HG02678 (cell line): ENCODE data around the gene LRBA.
"Not testable (repeated sequence)": the region's sequence is repeated elsewhere in the genome, so short reads cannot be mapped to it uniquely, and the experiment has no call there.

Experiments
- ATAC-seq: cut with Tn5 transposase; IDR thresholded peaks from one replicate; pipeline ENCODE4 v1.9.1; 2021; ENCODE audit warnings: mild to moderate bottlenecking, moderate library complexity; ENCODE audit not compliant: unreplicated experiment

Gene LRBA

DNA sequence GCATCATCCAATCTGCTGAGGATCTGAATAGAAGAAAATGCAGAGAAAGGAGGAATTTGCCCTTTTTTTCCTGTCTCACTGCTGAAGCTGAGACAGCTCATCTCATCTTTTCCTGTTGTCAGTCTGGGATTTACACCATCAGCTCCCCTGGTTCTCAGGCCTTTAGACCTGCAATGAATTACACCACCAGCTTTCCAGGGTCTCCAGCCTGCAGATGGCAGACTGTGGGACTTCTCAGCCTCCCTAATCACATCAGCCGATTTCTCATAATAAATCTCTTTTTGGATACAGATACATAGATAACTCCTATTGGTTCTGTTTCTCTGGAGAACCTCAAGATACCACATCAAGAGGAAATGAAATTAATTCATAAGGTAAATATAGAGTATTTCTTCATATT is 567.7 kb downstream of the LRBA start:
- no peak for ATAC-seq

DNA sequence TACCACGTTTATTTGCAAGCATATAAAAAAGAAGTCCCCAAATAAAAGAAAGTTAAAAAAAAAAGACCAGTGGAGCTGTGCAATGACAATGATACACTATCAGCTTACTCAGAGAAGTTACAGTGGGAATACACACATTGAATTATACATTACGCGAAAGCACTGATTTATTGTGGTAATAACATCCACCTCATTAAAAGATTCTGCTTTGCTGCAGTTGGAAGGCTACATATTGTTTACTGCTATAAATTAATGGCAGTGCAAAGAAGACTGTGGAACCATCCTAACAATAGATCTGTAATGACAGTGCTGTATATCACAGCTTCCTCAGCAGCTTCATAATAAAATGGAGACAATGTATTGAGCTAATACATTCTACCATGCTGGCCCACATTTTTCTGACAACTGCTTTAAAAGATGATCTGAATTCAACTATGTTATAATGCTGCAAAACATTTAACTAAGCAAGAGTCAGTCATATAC is 575.6 kb downstream of the LRBA start:
- ATAC-seq: no peak

DNA sequence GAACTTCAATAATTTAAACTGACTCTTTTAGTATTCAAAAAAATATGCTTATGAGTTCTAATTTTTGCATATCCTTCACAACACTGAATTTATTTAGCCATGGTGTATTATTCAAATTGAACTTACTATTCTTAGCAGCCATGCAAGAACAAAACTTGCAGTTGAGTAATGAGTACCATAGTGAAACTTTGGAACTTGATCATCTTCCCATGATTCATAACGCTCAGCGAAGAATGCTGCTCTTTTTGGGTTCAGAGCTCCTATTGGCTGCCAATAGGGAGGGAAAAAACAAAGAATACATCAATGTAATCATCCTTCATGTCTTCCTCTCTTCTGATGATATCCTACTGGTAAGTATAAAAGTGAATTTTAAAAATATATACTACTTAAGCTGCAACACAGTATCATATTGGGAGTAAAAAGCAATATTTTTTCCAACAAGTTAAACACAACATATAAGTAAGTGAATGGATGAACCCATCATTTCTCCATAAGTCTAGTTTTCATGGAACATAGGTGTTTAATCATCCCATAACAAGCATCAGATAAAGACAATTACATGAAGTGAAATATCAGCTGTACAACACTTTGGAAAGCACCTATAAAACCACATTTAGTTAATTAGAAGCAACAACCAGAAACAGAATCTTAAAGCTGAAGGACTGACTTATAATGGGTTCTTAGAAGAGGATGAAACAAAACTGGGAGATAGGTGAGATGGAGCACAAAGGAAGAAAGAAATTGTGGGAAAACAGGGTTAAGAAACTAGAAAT is 578.3 kb downstream of the LRBA start:
- no peak for ATAC-seq

DNA sequence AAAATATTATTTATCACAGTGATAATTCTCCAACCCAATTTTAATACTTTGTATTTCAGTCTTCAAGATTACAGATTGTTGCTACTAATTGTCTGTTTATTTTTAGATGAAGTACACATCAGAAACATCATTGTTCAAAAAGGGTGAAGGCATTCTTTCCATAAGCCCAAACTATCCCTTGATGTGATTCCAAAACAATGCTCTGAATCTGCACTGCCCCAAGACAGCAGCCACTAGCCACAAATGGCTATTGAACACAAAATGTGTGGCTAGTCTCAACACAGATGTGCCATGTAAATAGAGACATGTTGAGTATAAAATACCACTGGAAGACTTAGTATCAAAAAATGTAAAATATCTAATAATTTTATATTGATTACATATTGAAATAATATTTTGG is 583.9 kb downstream of the LRBA start:
- ATAC-seq: no peak

DNA sequence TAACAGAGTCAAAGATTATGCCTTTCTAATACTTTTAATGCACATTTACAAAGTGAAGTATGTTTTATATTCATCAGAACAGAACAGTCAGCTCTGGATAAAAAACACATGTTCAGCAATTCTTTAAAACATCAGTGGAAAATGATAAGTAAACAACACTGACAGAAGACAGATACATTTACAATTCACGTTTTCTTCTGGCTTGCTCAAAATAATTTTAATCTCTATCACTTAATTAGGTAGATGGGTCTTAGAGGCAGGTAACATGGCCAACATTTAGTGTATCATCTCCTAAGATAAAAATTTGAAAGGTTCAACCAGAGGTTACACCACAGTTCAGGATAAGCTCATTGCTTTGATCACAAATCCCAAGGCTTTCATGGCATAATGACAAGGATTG is 589.9 kb downstream of the LRBA start:
- no peak for ATAC-seq

DNA sequence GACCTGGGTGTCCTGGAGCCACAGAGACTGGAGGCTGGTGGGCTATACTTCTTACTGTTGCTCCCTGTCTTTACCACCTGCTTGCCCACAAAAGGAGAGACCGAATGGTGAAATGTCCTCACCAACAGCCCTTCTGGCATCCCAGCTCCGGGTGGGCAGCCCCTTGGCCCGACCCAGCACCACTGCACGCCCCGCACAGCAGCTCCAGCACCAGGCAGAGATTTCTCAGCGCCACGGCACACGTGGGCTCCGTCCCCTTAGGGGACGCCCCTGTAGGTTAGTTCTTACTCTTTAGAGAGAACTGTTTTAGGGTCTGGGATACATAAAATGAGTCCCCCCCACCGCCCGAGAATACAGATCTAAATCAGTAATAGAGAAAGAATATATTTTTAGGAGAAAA is 591.6 kb downstream of the LRBA start:
- no peak for ATAC-seq

DNA sequence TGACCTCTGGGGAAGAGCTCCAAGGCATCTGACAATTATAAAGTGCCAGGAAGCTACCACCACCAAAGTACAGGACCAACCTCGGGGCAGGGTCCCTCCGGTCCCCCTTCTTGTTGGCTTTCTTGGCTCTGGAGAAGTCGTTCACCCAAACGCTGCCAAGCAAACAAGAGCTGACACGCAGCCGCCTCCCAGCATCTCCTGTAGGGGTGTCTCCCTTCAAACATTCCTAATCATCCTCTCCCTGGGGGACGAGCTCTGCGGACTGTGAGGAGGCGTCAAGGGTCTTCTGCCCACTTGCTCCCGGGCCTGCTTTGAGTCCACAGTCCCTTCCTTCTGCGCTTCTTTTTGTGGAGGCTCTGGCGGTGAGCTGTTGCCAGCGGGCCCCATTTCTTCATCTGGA is 592.0 kb downstream of the LRBA start:
- no peak for ATAC-seq

DNA sequence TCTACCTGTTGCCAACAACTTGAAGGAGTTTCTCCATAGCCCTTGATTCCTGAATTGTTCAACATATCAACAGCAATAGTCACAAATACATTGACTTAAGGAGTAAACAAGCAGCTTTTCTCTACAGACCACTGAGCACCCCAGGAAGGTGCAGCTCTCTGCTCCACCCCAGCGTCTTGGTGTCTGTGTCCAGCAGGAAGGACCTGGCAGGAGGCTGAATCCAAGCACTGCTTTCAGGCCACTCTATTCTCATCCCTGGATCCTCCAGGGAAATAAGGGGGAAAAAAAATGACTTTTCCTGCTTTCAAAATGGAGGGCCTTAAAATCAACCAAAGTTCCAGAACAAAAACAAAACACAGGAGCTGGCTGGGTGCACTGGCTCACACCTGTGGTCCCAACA is 593.5 kb downstream of the LRBA start:
- ATAC-seq: no peak

DNA sequence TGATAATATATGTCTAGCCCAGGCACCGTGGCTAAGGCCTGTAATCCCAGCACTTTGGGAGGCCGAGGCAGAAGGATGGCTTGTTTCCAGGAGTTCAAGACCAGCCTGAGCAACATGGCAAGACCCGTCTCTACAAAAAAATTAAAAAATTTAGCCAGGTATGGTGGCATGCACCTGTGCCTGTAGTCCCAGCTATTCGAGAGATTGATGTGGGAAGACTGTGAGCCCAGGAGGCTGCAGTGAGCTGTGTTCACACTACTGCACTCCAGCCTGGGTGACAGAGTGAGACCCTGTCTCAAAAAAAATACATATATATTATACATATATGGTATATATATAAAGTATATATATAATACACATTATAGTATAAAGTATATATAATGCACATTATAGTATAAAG is 595.1 kb downstream of the LRBA start:
- ATAC-seq: no peak

DNA sequence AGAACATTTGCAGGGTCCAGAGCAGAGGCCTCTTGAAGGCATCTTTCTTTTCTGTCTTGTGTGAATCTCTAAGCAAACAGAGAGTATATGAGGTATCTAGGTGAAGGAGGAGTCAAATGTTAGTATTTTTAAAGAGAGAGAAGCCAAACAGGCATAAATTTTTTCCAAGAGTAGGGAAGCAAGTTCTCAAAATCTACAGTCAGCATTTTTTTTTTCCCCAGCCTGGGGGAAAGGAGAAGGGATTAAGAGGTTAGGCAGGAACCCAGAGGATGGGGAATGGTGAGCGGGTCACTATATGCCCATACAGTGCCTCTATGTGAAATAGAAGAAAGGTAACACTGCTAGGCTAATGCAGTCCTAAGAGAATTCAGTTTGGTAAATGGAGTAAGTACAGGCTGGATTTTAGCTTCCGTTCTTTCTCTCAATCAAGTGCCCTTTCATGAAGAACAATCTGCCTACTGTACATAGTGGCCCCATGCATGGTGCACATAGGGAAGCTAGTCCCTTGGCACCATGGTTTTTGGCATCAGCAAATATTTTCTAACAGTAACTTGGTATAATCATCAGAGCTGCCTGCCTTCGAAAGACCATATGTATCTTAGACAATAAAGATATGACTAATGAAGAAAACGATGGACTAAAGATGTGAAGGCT is 596.2 kb downstream of the LRBA start:
- ATAC-seq: no peak

DNA sequence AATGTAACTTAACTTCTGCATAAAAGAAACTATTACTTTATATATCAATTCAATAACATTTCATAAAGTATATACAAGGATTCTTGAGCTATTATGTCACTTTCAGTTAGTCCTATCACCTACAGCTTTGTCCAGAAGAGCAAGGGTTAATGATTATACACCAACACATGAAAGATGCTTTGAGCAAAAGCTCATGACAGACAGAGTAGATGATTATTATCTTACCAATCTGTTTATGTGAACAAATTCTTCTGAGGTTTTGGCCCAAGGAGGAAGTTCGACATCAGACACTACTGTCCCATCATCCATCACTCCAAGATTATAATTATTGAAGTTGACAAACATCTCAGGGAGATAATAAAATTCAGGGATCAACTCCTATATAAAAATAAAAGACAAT is 599.9 kb downstream of the LRBA start:
- ATAC-seq: no peak

DNA sequence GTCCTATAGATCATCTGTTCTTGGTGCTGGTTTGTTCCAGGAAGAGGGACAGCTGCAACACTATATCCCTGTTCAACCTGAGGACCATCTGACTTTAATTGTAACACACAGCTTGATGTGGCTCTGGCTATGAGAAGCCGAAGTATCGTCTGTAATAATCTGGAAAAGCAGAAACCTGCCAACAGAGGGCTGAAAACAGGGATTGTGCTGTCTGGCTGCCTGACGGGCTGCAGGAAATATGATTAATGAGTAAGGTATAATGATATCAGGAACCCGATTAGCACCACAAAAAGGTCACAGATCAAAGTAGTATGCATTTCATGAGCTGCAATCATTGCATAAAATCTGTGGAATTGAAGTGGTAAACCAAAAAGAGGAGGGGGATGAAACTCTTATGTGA is 603.6 kb downstream of the LRBA start:
- ATAC-seq: no peak

DNA sequence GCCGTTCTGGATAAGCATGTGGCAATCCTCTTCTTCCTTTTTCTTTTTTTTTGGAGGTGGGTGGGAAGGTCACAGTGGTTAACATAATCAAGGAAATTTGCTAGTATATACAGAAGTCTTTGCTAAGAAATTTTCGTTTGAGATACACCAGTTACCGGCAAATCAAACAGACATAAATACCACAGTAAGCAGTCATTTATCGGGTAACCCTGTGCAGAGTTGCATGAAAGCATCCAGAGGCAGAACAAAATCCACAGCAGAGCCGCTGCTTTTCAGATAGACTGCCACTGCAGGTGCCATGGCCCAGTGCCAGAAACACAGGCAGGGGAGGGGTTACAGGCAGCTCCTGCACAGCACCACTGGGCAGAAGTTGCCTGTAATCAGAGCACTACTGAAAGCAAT is 612.2 kb downstream of the LRBA start:
- ATAC-seq: peak; percentile 99

DNA sequence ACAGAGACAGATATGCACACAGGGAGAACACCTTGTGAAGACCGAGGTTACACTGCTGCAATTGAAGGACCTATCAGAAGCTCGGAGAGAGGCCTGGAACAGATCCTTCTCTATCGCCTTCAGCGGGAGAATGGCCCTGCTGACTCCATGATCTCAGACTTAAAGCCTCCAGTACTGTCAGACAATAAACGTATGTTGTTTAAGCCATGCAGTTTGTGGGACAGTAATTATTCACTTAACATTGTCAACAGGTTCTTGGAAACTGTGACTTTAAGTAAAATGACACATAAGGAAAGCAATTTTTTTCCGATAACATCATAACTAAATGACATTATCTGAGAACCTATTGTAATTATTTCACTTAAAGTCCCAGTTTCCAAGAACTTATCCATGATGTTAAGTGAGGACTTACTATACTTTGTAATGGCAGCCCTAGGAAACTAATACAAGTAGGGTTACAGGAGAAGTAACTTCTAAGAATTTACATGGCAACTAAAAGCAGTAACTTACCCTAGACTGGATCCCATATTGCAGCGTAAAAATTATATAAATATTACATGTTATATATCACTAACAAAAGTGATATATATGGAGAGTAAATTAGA is 613.9 kb downstream of the LRBA start:
- no peak for ATAC-seq

DNA sequence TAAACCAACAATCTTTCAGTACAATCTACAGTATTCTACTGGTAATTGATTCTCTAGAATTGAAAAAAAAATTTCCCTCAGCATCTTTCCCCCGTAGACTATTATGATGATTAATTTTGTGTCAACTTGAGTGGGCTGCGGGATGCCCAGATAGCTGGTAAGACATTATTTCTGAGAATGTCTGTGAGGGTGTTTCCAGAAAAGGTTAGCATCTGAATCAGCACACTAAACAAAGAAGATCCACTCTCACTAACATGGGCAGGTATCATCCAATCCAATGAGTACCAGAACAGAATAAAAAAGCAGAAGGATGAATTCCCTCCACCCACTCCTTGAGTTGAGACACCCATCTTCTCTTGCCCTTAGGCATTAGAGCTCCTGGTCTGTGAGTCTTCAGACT is 619.2 kb downstream of the LRBA start:
- ATAC-seq: no peak

DNA sequence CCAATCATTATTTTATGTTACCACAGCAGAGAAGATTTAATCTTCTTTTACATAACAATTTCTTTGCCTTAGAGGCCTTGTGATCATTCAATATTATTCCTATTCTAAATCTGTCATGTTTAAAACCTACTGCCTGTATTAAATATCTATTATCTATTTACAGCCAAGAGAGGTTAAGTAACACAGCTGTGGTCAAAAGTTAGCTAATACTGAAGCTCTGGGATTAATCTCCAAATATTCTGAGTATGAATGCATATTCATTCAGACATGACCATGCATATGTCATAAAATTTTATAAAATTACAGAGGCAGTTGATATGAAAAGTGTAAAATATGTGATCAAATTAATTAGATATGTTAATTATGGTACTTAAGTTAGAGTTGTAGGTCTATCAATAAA is 621.0 kb downstream of the LRBA start:
- no peak for ATAC-seq

DNA sequence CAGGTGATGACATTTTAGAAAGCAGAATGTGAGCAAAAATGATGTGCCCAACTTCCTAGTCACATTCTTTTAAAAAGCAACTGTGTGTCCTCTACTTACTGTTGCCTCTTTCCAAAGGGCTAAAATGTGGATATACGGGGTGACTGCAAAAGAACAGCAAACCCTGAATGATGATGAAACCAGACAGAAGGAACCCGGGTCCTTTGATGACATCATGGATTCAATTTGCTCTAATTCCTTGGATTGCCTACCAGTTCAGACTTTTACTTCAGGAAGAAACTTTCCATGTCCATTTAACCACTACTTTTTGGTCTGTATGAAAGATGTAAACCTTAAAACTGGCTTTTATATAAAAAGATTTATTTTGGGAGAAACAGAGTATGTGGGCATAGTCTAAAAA is 624.0 kb downstream of the LRBA start:
- no peak for ATAC-seq

DNA sequence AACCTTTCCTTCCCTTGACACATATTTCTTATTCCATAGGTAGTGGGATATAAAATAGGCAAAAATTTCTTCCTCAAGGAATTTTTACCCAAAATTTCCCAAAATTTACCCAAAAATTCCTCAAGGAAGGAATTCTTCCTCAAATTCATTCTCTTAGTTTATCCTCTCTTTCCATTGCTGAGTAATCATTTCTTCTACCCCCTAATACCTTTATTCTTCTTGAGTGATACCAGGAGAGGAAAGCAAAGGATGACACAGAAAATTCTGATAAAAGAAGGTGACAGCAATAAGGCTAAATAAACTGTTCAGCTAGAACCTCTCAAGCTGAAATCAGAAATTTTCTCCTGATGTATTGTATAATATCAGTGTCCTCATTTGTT is 624.6 kb downstream of the LRBA start:
- no peak for ATAC-seq

DNA sequence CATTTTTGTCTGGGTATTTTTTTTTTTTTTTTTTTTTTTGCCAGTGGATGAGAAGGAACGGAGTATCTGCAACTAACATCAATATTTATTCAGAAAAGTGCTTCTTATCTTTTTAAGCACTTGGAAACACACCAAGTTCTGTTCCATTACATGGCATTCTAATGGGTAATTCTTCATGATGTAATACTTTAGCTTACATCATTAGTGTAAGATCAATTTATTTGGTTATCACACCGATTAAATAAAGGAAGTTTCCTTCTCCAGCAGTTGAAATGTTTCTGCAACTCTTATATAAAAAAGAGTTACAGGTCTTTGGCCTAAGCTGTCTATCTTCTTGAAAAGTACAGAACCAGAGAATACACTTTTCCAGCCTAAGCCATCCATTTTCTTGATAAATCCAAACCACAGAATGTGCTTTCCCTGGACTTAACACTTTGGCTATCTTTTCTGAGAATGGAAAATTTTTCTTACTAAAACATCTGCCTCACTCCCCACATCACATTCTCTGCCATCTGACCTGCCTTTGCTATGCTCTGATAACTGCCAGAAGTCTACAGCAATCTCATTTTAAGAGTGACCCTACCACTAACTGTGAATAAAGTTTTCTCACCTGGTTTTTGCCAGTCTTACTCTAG is 625.1 kb downstream of the LRBA start:
- no peak for ATAC-seq

DNA sequence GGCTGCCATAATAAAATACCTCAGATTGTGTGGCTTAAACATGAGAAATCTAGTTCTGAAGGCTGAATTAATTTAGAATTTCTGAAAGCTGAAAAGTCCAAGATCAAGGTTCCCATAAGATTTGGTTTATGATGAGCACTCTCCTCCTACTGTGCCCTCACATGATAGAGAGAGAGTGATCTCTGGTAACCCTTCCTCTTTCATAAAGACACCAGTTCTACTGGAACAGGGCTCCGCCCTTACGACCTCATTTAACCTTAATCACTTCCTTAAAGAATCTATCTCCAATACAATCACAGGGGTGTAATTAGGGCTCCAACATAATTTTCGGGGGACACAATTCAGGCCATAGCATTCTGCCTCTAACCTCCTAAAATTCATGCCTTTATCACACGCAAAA is 627.1 kb downstream of the LRBA start:
- no peak for ATAC-seq

DNA sequence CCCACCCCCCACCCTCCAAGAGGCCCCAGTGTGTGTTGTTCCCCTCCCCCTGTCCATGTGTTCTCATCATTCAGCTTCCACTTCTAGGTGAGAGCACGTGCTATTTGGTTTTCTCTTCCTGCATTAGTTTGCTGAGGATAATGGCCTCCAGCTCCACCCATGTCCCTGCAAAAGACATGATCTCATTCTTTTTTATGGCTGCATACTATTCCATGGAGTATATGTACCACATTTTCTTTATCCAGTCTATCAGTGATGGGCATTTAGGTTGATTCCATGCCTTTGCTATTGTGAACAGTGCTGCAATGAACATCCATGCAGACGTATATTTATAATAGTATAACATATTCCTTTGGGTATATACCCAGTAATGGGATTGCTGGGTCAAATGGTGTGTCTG is 628.7 kb downstream of the LRBA start:
- ATAC-seq: not testable (repeated sequence)

DNA sequence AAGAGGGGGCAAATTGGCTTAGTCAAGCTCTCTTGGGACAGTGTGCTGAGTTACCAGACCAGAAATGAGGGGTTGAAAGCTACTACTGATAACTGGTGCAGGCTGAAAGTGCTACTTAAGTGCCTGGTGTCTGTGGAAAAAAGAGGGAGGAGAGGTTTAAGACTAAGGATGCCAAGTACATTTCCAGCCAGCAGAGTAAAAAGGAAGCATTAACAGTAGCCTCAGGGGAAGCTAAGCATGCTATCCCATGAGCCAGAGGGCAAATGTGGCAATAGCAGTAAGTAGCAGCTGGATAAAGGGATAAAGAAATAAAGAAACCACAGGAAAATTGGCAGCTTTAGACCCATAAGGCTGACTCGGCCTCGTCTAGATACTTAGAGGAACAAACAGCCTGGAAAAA is 629.5 kb downstream of the LRBA start:
- ATAC-seq: no peak
